HG03175 (cell line): ENCODE data around the gene LRRC58.
"Not testable (repeated sequence)": the region's sequence is repeated elsewhere in the genome, so short reads cannot be mapped to it uniquely, and the experiment has no call there.

Experiments used
- ATAC-seq: cut with Tn5 transposase; IDR thresholded peaks from one replicate; pipeline ENCODE4 v1.9.1; 2021; ENCODE audit warnings: mild to moderate bottlenecking, moderate library complexity; ENCODE audit not compliant: unreplicated experiment

LRRC58 gene

DNA sequence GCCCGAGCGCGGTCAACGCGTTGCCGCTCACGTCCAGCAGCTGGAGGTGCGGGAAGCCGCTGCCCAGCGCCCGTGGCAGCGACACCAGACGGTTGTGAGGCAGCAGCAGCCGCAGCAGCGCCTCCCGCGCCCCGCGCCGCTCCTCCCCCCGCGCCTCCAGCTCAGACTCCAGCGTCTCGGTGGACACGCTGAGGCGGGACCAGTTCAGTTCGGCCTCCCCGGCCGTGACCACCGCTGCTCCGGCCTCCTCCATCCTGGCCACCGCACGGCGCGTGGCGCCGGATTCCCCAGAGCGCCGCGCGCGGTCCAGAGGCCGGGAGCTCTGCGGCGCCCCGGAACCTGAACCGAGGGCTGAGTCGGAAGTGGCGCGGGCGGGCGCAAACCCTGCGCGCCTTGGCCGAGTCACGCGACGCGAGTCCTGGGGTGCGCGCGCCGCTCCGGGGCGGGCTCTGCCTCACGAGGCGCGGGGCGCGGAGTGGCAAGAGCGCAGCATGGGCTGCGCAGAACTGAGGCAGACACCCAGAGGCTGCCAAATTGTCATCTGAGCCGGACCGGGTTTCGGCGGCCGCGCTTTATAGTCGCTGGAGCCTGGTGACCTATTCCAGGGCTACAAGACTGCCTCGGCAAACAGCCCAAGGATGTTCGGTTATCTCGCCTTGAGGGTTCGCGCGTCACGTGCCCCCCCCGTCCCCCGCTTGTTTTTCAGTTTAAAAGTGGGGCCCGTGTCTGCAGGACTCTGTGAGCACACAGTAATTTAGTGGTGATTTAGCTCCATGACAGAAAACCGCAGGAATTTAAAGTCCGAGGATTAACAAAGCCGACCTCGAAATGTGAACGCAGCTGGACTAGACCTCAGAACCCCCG is at the start of gene LRRC58:
Gene LRRC58, minus strand, starts transcription at position 364 of the 864 bp plus-strand sequence. Its CDS starts 111 bp downstream, at position 253.
- ATAC-seq = peak; percentile 88

GRCh38 chr3:120396469-120396868 is 47.3 kb upstream of the LRRC58 start:
- no peak for ATAC-seq

- ATAC-seq = no peak
Measured at GRCh38 chr3:120394347-120394746, 45.2 kb upstream of the LRRC58 start.

GRCh38 chr3:120393761-120394160 is 44.6 kb upstream of the LRRC58 start:
- ATAC-seq = no peak

GRCh38 chr3:120393243-120393642 is 44.1 kb upstream of the LRRC58 start:
- ATAC-seq = no peak

DNA sequence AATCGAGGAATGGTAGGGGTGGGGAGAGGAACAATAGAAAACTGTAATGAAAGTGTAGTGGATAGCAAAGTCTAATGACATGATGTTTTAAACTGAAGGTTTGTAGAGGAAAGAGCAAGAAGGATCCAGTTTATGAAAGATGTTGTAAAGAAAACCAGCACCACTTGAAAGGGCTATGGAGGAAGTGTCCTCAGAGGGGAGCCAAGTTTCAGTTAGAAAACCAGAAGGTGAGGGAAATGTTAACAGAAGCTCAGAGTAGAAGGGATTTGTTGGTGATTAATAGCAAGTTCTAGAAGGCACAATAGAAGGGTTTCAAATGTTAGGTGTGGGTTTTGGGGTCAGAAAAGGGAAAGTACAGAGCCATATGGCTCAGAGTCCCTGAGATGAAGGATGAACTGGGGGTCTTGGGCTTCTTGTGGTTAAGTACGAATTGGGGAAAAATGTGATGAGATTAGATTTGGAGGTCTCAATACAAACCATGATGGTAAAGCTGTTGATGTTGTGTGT is 33.8 kb upstream of the LRRC58 start:
- ATAC-seq = no peak

- no peak for ATAC-seq
Measured at GRCh38 chr3:120381503-120381902, 32.3 kb upstream of the LRRC58 start.

- not testable (repeated sequence) for ATAC-seq
Measured at GRCh38 chr3:120377948-120378347, 28.8 kb upstream of the LRRC58 start.

DNA sequence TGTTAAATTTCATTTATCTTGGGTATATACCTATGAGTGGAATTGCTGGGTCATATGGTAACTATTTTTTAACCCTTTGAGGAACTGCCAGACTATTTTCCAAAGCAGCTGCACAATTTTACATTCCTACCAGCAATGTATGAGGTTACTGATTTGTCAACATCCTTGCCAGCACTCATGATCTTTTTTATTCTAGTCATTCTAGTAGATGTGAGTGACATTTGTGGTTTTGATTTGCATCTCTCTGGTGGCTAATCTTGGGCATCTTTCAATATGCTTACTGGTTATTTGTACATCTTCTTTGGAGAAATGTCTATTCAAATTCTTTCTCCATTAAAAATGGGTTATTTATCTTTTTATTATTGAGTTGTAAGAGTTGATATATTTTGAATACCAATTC is 21.3 kb upstream of the LRRC58 start:
- ATAC-seq = peak; percentile 63

- ATAC-seq = peak; percentile 94
Measured at GRCh38 chr3:120369037-120369467, 19.9 kb upstream of the LRRC58 start.

DNA sequence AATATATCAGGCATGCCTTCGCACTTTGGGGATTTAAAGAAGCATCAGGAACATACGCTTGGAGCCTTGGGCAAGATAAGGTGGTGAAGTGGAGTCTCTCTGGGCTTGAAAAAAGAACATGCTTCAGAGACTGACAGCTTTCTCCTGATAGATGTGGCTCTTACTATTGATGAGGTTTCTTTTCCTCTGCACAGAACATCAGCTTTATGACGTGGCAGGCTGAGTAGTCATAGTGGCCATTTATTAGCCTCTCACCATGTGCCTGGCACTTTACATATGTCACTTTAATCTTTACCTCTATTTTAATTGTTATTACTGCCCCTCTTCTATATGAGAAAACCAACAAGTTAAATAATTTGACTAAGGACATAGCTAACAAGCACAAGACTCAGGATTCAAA is 19.0 kb upstream of the LRRC58 start:
- ATAC-seq = peak; percentile 33

DNA sequence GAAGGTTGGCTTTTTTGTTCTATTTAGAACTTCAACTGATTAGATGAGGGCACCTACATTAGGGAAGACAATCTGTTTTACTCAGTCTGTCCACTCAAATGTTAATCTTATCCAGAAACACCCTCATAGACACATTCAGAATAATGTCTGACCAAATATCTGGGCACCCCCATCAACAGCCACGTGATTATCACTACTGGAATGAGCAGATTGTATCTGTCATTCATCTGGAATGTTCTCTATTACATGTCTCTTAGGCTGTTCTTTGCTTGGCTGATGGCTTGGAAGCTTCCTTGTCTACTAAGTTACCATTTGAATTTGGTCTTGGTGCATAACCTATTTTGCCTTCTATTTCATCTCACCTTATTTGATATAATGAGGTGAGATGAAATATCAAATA is 15.7 kb upstream of the LRRC58 start:
- ATAC-seq = no peak

GRCh38 chr3:120364101-120364500 is 14.9 kb upstream of the LRRC58 start:
- no peak for ATAC-seq

DNA sequence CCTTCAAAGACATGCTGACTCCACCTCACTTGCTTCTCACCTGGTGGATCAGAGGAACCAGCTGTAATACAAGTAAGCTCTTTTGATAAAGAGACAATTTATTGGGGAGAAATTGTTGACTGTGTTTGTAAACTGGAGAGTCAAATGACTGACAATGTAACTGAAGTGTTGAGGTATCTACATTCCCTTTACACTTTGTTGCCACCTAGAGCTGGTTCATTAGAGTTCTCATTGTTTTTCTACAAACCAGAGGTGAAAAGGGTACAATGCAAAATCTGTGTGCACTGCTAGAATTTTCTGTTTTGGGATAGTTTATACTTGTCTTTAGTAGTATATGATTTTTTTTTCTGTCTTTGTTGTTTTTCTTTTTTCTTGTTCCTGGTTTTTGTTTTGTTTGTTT is 8.7 kb upstream of the LRRC58 start:
- no peak for ATAC-seq

GRCh38 chr3:120355486-120355885 is 6.3 kb upstream of the LRRC58 start:
- no peak for ATAC-seq

- no peak for ATAC-seq
Measured at GRCh38 chr3:120353463-120353862, 4.3 kb upstream of the LRRC58 start.

GRCh38 chr3:120352017-120352416 is 2.9 kb upstream of the LRRC58 start:
- no peak for ATAC-seq

DNA sequence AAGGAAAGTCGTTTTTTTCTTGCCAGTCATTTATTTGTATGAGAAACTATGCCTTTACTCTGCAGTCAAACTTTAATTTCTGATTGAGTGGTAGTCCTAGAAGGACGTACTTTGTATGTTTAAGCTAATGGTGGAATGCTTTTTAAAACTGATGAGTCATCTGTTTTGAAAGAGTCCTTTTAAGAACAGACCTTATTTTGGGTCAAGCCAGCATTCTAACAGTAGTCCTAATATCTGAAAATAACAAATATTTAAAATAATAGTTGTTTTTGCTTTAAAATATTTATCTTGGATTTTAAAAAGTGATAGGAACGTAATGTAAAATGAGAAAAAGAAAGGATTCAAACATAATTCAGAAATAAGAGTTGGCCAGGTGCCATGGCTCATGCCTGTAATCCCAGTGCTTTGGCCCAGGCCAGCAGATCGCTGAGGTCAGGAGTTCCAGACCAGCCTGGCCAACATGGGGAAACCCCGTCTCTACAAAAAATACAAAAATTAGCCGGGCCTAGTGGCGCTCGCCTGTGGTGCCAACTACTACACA is 1.3 kb upstream of the LRRC58 start:
- ATAC-seq = no peak

DNA sequence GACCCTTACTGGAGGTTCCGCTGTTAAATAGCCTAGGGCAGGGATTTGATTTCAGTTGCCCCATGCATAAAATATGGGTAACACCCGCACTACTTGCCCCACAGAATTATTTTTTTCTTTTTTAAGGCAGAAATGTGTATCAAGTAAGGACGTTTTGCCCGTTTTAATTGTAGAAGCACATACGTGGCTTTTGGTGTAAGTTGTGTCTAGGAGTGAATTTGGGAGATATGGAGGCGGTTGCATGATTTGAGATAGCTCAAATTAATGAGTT is 636 bp upstream of the LRRC58 start:
- no peak for ATAC-seq

DNA sequence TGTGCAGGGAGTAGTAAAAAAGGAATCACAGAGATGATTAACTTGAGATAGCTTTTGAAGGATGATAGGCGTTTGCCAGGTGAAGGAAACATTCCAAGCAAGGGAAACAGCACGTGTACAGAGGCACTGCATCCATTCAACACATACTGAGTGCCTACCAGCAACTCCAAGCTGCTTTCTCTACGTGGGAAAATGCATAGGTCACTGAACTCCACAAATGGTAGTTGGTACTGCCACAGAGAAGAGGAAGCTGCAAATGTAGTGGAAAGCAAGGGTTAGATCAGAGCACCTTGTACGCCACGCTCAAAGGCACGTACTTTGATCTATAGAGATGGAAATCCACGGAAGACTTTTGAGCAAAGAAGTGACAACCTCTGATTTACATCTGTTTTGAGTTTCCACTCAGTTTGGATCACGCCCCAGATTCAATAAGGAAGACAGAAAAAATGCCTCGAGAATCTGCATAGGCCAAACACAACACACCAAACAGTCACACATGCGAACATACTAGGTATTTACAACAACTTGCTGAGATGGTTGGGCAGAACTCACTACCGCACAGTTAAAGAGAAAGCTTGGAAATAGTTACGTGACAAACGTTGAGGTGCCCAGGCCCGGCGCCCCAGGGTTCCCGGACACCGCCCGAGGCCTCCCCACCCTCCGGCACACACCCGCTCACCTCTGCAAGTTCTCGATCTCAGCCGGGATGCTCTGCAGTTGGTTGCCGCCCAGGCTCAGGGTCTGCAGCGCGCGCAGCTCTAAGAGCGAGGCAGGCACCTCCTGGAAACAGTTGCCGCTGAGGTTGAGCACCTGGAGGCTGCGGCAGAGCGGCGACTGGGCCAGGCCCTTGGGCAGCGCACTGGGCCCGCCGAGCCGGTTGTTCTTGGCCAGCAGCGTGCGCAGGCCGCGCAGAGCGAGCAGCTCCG is 826 bp downstream of the LRRC58 start:
- ATAC-seq = peak; percentile 57

GRCh38 chr3:120344349-120344748 is 4.8 kb downstream of the LRRC58 start:
- ATAC-seq = no peak
